Heart left ventricle (tissue), 16 donors: ENCODE data around the gene ZNF497. TPM values are rescaled to one million over a fixed set of nuclear protein-coding genes. Genes with fewer than 3 reads are reported as not detected.
A peak's percentile ranks its signal among the peaks of the same experiment; 100 is the strongest.

Source experiments
- ATAC-seq, 4 donors: fragments of 200-7000 bp; cut with Tn5 transposase; one replicate each; pipeline ENCODE4 v1.9.1; 2020 to 2022; ENCODE audit warnings: moderate library complexity in 4 of 4, mild to moderate bottlenecking in 3 of 4, moderate number of reproducible peaks in 1 of 4
- DNase-seq, 5 donors: peaks; one replicate each; pipeline ENCODE4 v3.0.0-alpha.2; 2020
- H3K27ac ChIP-seq, 12 donors: fragments of 200-600 bp; sonication (generic) in 4 of 12; one replicate each; pipeline versions ENCODE4 v1.5.0 to v1.8.0; 2016 to 2022; ENCODE audit warnings: mild to moderate bottlenecking in 2 of 12
- H3K27me3 ChIP-seq, 9 donors: fragments of 200-600 bp; sonication (generic) in 2 of 9; one replicate each; pipeline versions ENCODE4 v1.5.1 to v1.8.0; 2016 to 2022; ENCODE audit warnings: mild to moderate bottlenecking in 3 of 9
- H3K36me3 ChIP-seq, 9 donors: fragments of 200-600 bp; sonication (generic) in 2 of 9; one replicate each; pipeline versions ENCODE4 v1.5.0 to v1.8.0; 2018 to 2022; ENCODE audit warnings: mild to moderate bottlenecking in 2 of 9
- H3K4me1 ChIP-seq, 12 donors: fragments of 200-600 bp; sonication (generic) in 4 of 12; one replicate each; pipeline versions ENCODE4 v1.5.0 to v1.8.0; 2016 to 2022; ENCODE audit warnings: mild to moderate bottlenecking in 3 of 12
- H3K4me3 ChIP-seq, 12 donors: fragments of 200-600 bp; sonication (generic) in 4 of 12; one replicate each; pipeline versions ENCODE4 v1.5.0 to v1.8.0; 2017 to 2022; ENCODE audit warnings: mild to moderate bottlenecking in 9 of 12, moderate library complexity in 4 of 12
- H3K9me3 ChIP-seq, 12 donors: fragments of 200-600 bp; sonication (generic) in 4 of 12; one replicate each; pipeline versions ENCODE4 v1.5.0 to v1.8.0; 2016 to 2022; ENCODE audit warnings: mild to moderate bottlenecking in 1 of 12
- CTCF ChIP-seq, 12 donors: fragments of 200-600 bp; sonication (generic) in 4 of 12; IDR thresholded peaks; one replicate each; pipeline versions ENCODE4 v1.5.0 to v1.8.0; 2018 to 2022; ENCODE audit warnings: antibody characterized with exemption in 12 of 12, mild to moderate bottlenecking in 5 of 12
- POLR2A ChIP-seq, 2 donors: fragments of 450-650 bp; IDR thresholded peaks; one replicate each; pipeline ENCODE4 v1.6.1; 2017; ENCODE audit warnings: antibody characterized with exemption in 2 of 2, mild to moderate bottlenecking in 2 of 2, moderate library complexity in 2 of 2
- WGBS, 4 donors: extraction: QIAGEN DNeasy Blood & Tissue Kit in 2 of 4; methylation state at CpG; one replicate each; pipeline versions ENCODE4 v1.1.5 to v1.1.7; 2013 to 2018; 5-methylcytosine and 5-hydroxymethylcytosine counted together
- intact Hi-C, 10 donors: fragments of 100-400 bp; cut with DNase I; formaldehyde crosslinking; loops; one replicate each; pipeline versions ENCODE4 v1.11.1 to v1.14.2; 2022
- polyA plus RNA-seq, 2 donors: library from polyadenylated mRNA; stranded (reverse); fragments of 200-250 nt; gene quantifications; one replicate each; pipeline ENCODE4 v1.2.3, GENCODE V29; 2013
- total RNA-seq, 9 donors: library from RNA; depleted of rRNA in 2 of 9; stranded (reverse); fragments of >200 nt in 2 of 9; fragmentation: NEBNext Ultra II Directional in 3 of 9; extraction: Animal tissue kit (Norgen Biotek cat#: 25700) in 3 of 9; gene quantifications; one replicate each; pipeline versions ENCODE4 v1.1.0 to v1.2.4, GENCODE V29; 2016 to 2023
- donor health status: ischemic (EF 13 %, LVEDD 7.1; RV severe dilation, severe dysfunction).
- donor health status: healthy with polysubstance abuse.
- donor health status: DM: no; HTN: yes; CAD: no.
- donor health status: DM: no; HTN: no; CAD: no.
- donor health status: ischemic (EF 25% LVEDD 6.9; RV normal size, moderate dysfunction).
- donor health status: ischemic (EF 25% LVEDD 5.7; RV mildly dilated, moderate dysfunction).
- donor health status: healthy.
- donor health status: DM: yes; HTN: yes; CAD: no.
- donor health status: ischemic (EF 35%, LVEDD 5.7; RV mildly dilated, moderate dysfunction).
- donor health status: nonischemic (EF 11% LVEDD 7.7; RV severe dilation, severe dysfunction).
- donor health status: DM: yes; HTN: yes; CAD: no.
- donor health status: PGD.
- donor health status: ischemic (EF 29% LVEDD 5.4; RV normal size, mild dysfunction).
- donor health status: nonischemic (EF 23%, LVEDD 6.1; RV moderate dilation, normal function).

ZNF497 gene
- total and polyA plus RNA-seq, 11 donors, result 0.08 to 1.1 (median 0.30) TPM

GRCh38 chr19:58400916-58401839 lies 38.6 kb upstream of the ZNF497 start:
- Histone ChIP-seq H3K27ac (peak overlapping the region in 9 of 12 donors; percentile 7 to 74 (median 60)), H3K4me3 (peak overlapping the region; percentile 48 to 83 (median 64)), H3K27me3 (peaks cover 5 to 15% (median 13%) of the 10 kb centered on the region in 9 donors), H3K36me3 (no peaks in the 10 kb centered on the region), H3K9me3 (no peaks in the 10 kb centered on the region), H3K4me1 (peaks cover 3 to 26% (median 13%) of the 10 kb centered on the region in 12 donors)
- peak in 3 of 12 donors; percentile 15 to 29 (median 24) for TF ChIP-seq CTCF (IDR thresholded peaks at IDR 0.05)
- TF ChIP-seq POLR2A (IDR thresholded peaks at IDR 0.05), result peak in 1 of 2 donors; percentile 52
- peak; percentile 99 to 100 (median 100) for DNase-seq
- ATAC-seq, result peak; percentile 98 to 100 (median 100)
- intact Hi-C loops, result loop anchor here in 1 of 10 donors (1.0 to 2.0 kb wide), 2 partner anchors 14 to 20 kb away; partner anchors contain the start of genes RPS5 and ZNF837
- 1 to 2% (median 2%) methylated on average over 49 to 80 of the region's 80 CpGs for WGBS, 4 donors

GRCh38 chr19:58400316-58400915 lies 37.9 kb upstream of the ZNF497 start:
- TF ChIP-seq POLR2A (IDR thresholded peaks at IDR 0.05), result no peak
- TF ChIP-seq CTCF (IDR thresholded peaks at IDR 0.05), result no peak
- WGBS, 4 donors, result 56 to 63% (median 59%) methylated on average over 13 to 18 of the region's 18 CpGs
- Histone ChIP-seq H3K27me3 (peaks cover 5 to 22% (median 16%) of the 10 kb centered on the region in 9 donors), H3K27ac (peak overlapping the region in 6 of 12 donors; percentile 7 to 67 (median 45)), H3K4me3 (peak overlapping the region; percentile 21 to 83 (median 64)), H3K36me3 (peaks cover 0 to under 1% (median 0%) of the 10 kb centered on the region in 9 donors), H3K9me3 (no peaks in the 10 kb centered on the region), H3K4me1 (peaks cover 3 to 31% (median 14%) of the 10 kb centered on the region in 12 donors)
- intact Hi-C loops, result loop anchor here in 1 of 10 donors (2.0 kb wide), 1 partner anchor 14 kb away; the partner anchor contains the start of gene RPS5
- DNase-seq, result no peak
- ATAC-seq, result no peak

DNA sequence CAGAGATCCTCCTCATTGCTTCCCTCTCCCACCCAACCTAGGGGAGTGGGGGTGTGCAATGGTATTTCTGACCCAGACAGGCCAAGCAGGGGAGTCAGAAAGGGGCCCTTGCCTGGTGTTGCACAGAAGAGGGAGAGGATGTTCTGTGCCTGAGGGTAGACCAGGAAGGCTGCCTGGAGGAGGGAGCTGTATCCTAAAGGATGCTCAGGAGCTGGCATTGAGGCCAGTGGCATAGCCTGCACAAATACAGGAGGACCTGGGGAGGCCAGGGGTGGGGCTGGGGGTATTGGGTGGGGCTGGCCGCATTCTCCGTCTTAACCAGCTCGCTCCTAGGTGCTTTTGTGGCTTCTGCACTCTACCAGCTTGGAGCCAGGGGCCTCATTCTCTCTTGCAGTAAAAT lies 37.4 kb upstream of the ZNF497 start:
- no peak overlapping the region for H3K27ac ChIP-seq
- no peak for TF ChIP-seq POLR2A (IDR thresholded peaks at IDR 0.05)
- 91 to 100% (median 99%) methylated on average over 2 to 3 of the region's 3 CpGs for WGBS, 4 donors
- H3K27me3 ChIP-seq, result peaks cover 5 to 25% (median 16%) of the 10 kb centered on the region in 9 donors
- H3K4me1 ChIP-seq, result peaks cover 3 to 31% (median 14%) of the 10 kb centered on the region in 12 donors
- H3K9me3 ChIP-seq, result no peaks in the 10 kb centered on the region
- DNase-seq (no peak), ATAC-seq (no peak)
- H3K36me3 ChIP-seq, result peaks cover 0 to 6% (median 1%) of the 10 kb centered on the region in 9 donors
- intact Hi-C loops, result loop anchor here in 1 of 10 donors (2.0 kb wide), 1 partner anchor 13 kb away; the partner anchor contains the start of gene RPS5
- H3K4me3 ChIP-seq, result no peak overlapping the region

- 92 to 98% (median 94%) methylated on average over 5 to 6 of the region's 6 CpGs for WGBS, 4 donors
- no peak for ATAC-seq
- peaks cover 0 to 20% (median 15%) of the 10 kb centered on the region in 9 donors for H3K36me3 ChIP-seq
- H3K27me3 ChIP-seq, result peaks cover 5 to 25% (median 16%) of the 10 kb centered on the region in 9 donors
- H3K27ac ChIP-seq, result no peak overlapping the region
- intact Hi-C loops, result no loop called here
- no peak for DNase-seq
- TF ChIP-seq POLR2A (IDR thresholded peaks at IDR 0.05), result no peak
- TF ChIP-seq CTCF (IDR thresholded peaks at IDR 0.05), result no peak
- H3K9me3 ChIP-seq, result no peaks in the 10 kb centered on the region
- peaks cover 3 to 31% (median 14%) of the 10 kb centered on the region in 12 donors for H3K4me1 ChIP-seq
- H3K4me3 ChIP-seq, result no peak overlapping the region
Observed at GRCh38 chr19:58398545-58398944, 36.0 kb upstream of the ZNF497 start.
